ENCODE measurements around the gene FBXO47. TPM values are rescaled to one million over a fixed set of nuclear protein-coding genes. Genes with fewer than 3 reads are reported as not detected.

The FBXO47 gene
- total and polyA plus RNA-seq, 2 donors (not counting 3 experiments of a cell fraction or from before 2014, with no cell fraction given): not detected

GRCh38 chr17:38970804-38971203 lies 3.6 kb upstream of the FBXO47 start:
- dilution Hi-C loops (cut with MboI; ENCODE audit: extremely low pct_ligation_motif_present, low sequenced_read_pairs) (no loop called here), intact Hi-C loops (cut with micrococcal nuclease) (no loop called here)
- Histone ChIP-seq H3K4me1 (ENCODE audit: control insufficient read depth, extremely low read depth, insufficient read depth, low read length) (no peaks in the 10 kb centered on the region), H2AFZ (ENCODE audit: low read depth, low read length) (no peak overlapping the region), H3K9me1 (replicated peaks; ENCODE audit: control insufficient read depth, extremely low read depth, insufficient read depth, low read length) (no peaks in the 10 kb centered on the region), H3K9ac (replicated peaks; ENCODE audit: extremely low read depth, insufficient read depth, low read length) (no peak overlapping the region), H3K27me3 (ENCODE audit: control insufficient read depth in 2 of 2, insufficient read depth in 2 of 2, low read length in 2 of 2) (peaks cover 0 to 4% of the 10 kb centered on the region in 2 experiments), H3K4me3 (replicated peaks in 1 of 3; ENCODE audit: insufficient read depth in 1 of 3, low read depth in 1 of 3, low read length in 3 of 3) (no peak overlapping the region), H3K27ac (ENCODE audit: insufficient read depth, low read depth, low read length) (no peak overlapping the region), H3K4me2 (ENCODE audit: insufficient read depth, low read length) (no peak overlapping the region), H3K36me3 (ENCODE audit: control insufficient read depth in 2 of 2, extremely low read depth in 1 of 2, insufficient read depth in 2 of 2, low read length in 2 of 2) (no peaks in the 10 kb centered on the region), H3K9me3 (replicated peaks; ENCODE audit: control insufficient read depth, insufficient read depth, low read length) (no peaks in the 10 kb centered on the region), H4K20me1 (replicated peaks; ENCODE audit: control insufficient read depth, extremely low read depth, insufficient read depth, low read length) (no peaks in the 10 kb centered on the region), H3K79me2 (ENCODE audit: control insufficient read depth, insufficient read depth, low read length) (no peaks in the 10 kb centered on the region)
- DNase-seq (ENCODE audit: low read depth, low spot score): no peak
- CTCF ChIA-PET: interaction anchor here (1.0 to 2.4 kb wide), 3 partner anchors 10 to 47 kb away, joined by 3 to 17 read pairs (median 3); no protein-coding TSS in a partner anchor
- TF ChIP-seq FOS (IDR thresholded peaks at IDR 0.05; ENCODE audit: borderline replicate concordance, insufficient read depth, low read length): no peak
- TF ChIP-seq GATA2 (IDR thresholded peaks at IDR 0.05; ENCODE audit: insufficient read depth, insufficient read length, low read depth, low read length): no peak
- TF ChIP-seq, protein P1, sequence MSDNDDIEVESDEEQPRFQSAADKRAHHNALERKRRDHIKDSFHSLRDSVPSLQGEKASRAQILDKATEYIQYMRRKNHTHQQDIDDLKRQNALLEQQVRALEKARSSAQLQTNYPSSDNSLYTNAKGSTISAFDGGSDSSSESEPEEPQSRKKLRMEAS (IDR thresholded peaks at IDR 0.05; ENCODE audit: insufficient read depth, insufficient read length): no peak
- TF ChIP-seq, protein P2, sequence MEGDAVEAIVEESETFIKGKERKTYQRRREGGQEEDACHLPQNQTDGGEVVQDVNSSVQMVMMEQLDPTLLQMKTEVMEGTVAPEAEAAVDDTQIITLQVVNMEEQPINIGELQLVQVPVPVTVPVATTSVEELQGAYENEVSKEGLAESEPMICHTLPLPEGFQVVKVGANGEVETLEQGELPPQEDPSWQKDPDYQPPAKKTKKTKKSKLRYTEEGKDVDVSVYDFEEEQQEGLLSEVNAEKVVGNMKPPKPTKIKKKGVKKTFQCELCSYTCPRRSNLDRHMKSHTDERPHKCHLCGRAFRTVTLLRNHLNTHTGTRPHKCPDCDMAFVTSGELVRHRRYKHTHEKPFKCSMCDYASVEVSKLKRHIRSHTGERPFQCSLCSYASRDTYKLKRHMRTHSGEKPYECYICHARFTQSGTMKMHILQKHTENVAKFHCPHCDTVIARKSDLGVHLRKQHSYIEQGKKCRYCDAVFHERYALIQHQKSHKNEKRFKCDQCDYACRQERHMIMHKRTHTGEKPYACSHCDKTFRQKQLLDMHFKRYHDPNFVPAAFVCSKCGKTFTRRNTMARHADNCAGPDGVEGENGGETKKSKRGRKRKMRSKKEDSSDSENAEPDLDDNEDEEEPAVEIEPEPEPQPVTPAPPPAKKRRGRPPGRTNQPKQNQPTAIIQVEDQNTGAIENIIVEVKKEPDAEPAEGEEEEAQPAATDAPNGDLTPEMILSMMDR (IDR thresholded peaks at IDR 0.05; ENCODE audit: extremely low read depth in 1 of 2, insufficient read depth in 1 of 2, low read depth in 1 of 2, low read length in 2 of 2): no peak
- no peak for TF ChIP-seq EZH2 (IDR thresholded peaks at IDR 0.05; ENCODE audit: borderline replicate concordance, low read depth, low read length, severe bottlenecking)
- no peak for TF ChIP-seq MYC (IDR thresholded peaks at IDR 0.05; ENCODE audit: low read depth, low read length)
- TF ChIP-seq POLR2A (IDR thresholded peaks at IDR 0.05; ENCODE audit: low read depth, low read length): no peak
- TF ChIP-seq POLR2AphosphoS5 (IDR thresholded peaks at IDR 0.05; ENCODE audit: insufficient read depth, low read depth, low read length): no peak
- TF ChIP-seq JUN (IDR thresholded peaks at IDR 0.05; ENCODE audit: borderline replicate concordance, insufficient read depth, insufficient read length, low read depth): no peak
- POLR2A ChIA-PET: no interaction called here
- no peak for FAIRE-seq
- BruUV-seq (replicated peaks): no TSS peak

All from endothelial cell of umbilical vein (primary cell).